Left lobe of liver (tissue), 2 donors: Measurements from ENCODE around the gene ADGRL1. TPM values are rescaled to one million over a fixed set of nuclear protein-coding genes. Genes with fewer than 3 reads are reported as not detected.

ENCODE experiments used
- ATAC-seq: fragments of 200-7000 bp; cut with Tn5 transposase; one replicate; pipeline ENCODE4 v1.9.1; 2020; ENCODE audit warnings: mild to moderate bottlenecking, moderate library complexity
- DNase-seq: peaks from one replicate; pipeline ENCODE4 v3.0.0-alpha.2; 2020; ENCODE audit warnings: low spot score
- total RNA-seq: library from RNA; stranded (reverse); gene quantifications from one replicate; pipeline ENCODE4 v1.2.1, GENCODE V29; 2021
- donor health status: DM: no; HTN: no; CAD: no; lungs with moderate emphysema.
- donor health status: DM: no; HTN: yes; CAD: no.

The ADGRL1 gene
- total RNA-seq, 1 donor from 2014 or later: 1.3 TPM

GRCh38 chr19:14115756-14116155 is 90.2 kb downstream of the ADGRL1 start:
- DNase-seq: no peak
- ATAC-seq: no peak

- DNase-seq: peak; percentile 73
- ATAC-seq: peak; percentile 9
Measured at GRCh38 chr19:14114854-14115253, 91.1 kb downstream of the ADGRL1 start.

GRCh38 chr19:14114439-14114838 is 91.5 kb downstream of the ADGRL1 start:
- DNase-seq (no peak), ATAC-seq (no peak)

- DNase-seq: peak; percentile 81
- peak; percentile 15 for ATAC-seq
Measured at GRCh38 chr19:14113762-14114414, 92.1 kb downstream of the ADGRL1 start.

GRCh38 chr19:14112809-14113385 is 93.1 kb downstream of the ADGRL1 start:
- ATAC-seq (peak; percentile 52), DNase-seq (peak; percentile 74)

GRCh38 chr19:14112051-14112808 is 93.7 kb downstream of the ADGRL1 start:
- no peak for DNase-seq
- peak; percentile 49 for ATAC-seq

- DNase-seq (no peak), ATAC-seq (no peak)
Measured at GRCh38 chr19:14111486-14111885, 94.5 kb downstream of the ADGRL1 start.

GRCh38 chr19:14110650-14111049 is 95.3 kb downstream of the ADGRL1 start:
- no peak for DNase-seq
- ATAC-seq: no peak

GRCh38 chr19:14107581-14108461 is 98.1 kb downstream of the ADGRL1 start:
- peak; percentile 27 for ATAC-seq

GRCh38 chr19:14106840-14107239 is 99.1 kb downstream of the ADGRL1 start:
- ATAC-seq: no peak

More at GRCh38 chr19:14107581-14108461, 98.1 kb downstream of the ADGRL1 start:
- DNase-seq: no peak

GRCh38 chr19:14105680-14106079 is 100.3 kb downstream of the ADGRL1 start:
- ATAC-seq (no peak), DNase-seq (no peak)

More at GRCh38 chr19:14106840-14107239, 99.1 kb downstream of the ADGRL1 start:
- DNase-seq: no peak

GRCh38 chr19:14103310-14103709 is 102.7 kb downstream of the ADGRL1 start:
- ATAC-seq (no peak), DNase-seq (no peak)

GRCh38 chr19:14102756-14103155 is 103.2 kb downstream of the ADGRL1 start:
- no peak for DNase-seq
- no peak for ATAC-seq

- ATAC-seq: no peak
- DNase-seq: no peak
Measured at GRCh38 chr19:14102102-14102696, 103.8 kb downstream of the ADGRL1 start.

GRCh38 chr19:14101003-14101545 is 104.9 kb downstream of the ADGRL1 start:
- DNase-seq (no peak), ATAC-seq (no peak)

Other genes with a start within 250 kb of the ADGRL1 start
- gene RFX1, start 199.8 kb downstream of the ADGRL1 start, total RNA-seq: 7.0 TPM
- gene RLN3, start 178.0 kb downstream of the ADGRL1 start, total RNA-seq: not detected
- 1.4 TPM for gene IL27RA, start 174.4 kb downstream of the ADGRL1 start, total RNA-seq
- 42.7 TPM for gene PALM3, start 144.1 kb downstream of the ADGRL1 start, total RNA-seq
- 15.2 TPM for gene MISP3, start 133.4 kb downstream of the ADGRL1 start, total RNA-seq
- not detected for gene C19orf67, start 120.4 kb downstream of the ADGRL1 start, total RNA-seq
- 19.1 TPM for gene SAMD1, start 115.4 kb downstream of the ADGRL1 start, total RNA-seq
- 78.4 TPM for gene PRKACA, start 88.4 kb downstream of the ADGRL1 start, total RNA-seq
- gene ASF1B, start 69.6 kb downstream of the ADGRL1 start, total RNA-seq: 0.45 TPM
- 11.7 TPM for gene ADGRE5, start 175.3 kb upstream of the ADGRL1 start, total RNA-seq
- gene DDX39A, start 213.2 kb upstream of the ADGRL1 start, total RNA-seq: 18.0 TPM
- gene PKN1, start 227.1 kb upstream of the ADGRL1 start, total RNA-seq: 32.4 TPM